B cell (primary cell): ENCODE data around the gene S100A5. TPM values are rescaled to one million over a fixed set of nuclear protein-coding genes. Genes with fewer than 3 reads are reported as not detected.

Experiments
- ATAC-seq: fragments of 200-7000 bp; cut with Tn5 transposase; one replicate; pipeline ENCODE4 v1.10.0; 2021; ENCODE audit warnings: low read depth, mild to moderate bottlenecking, moderate number of reproducible peaks, moderate library complexity
- CTCF ChIA-PET: fragments of 350-600 bp; sonication (Branson Sonifier 250); formaldehyde crosslinking; loops from one replicate; lab custom pipeline; 2021; ENCODE audit warnings: antibody characterized with exemption, inconsistent platforms; lab: Charles Lee
- POLR2A ChIA-PET: fragments of 350-600 bp; sonication (Branson Sonifier 250); formaldehyde crosslinking; loops from one replicate; lab custom pipeline; 2021; ENCODE audit warnings: antibody characterized with exemption; lab: Charles Lee
- DNase-seq: peaks from one replicate; pipeline ENCODE4 v3.0.0; 2013
- H2AFZ ChIP-seq: 2 replicates; pipeline ENCODE4 v1.6.1; 2012; ENCODE audit warnings: mild to moderate bottlenecking, low read depth, low read length; ENCODE audit not compliant: insufficient read depth, poor library complexity, severe bottlenecking
- H3K27ac ChIP-seq, 2 donors: 1 replicate in 1 of 2; 2 replicates in 1 of 2; pipeline ENCODE4 v1.5.1; 2012 to 2013; ENCODE audit warnings: low read length in 2 of 2, mild to moderate bottlenecking in 2 of 2, moderate library complexity in 1 of 2
- H3K27me3 ChIP-seq, 4 experiments: fragments of 200-600 bp in 1 of 4; sonication (generic) in 1 of 4; replicated peaks in 1 of 4; 1 replicate in 2 of 4; 2 replicates in 2 of 4; pipeline versions ENCODE4 v1.6.1 to v1.7.0; 2013 to 2016; ENCODE audit warnings: low read length in 3 of 4, mild to moderate bottlenecking in 2 of 4, mixed read lengths in 1 of 4, moderate library complexity in 1 of 4; ENCODE audit not compliant: insufficient read depth in 4 of 4, control insufficient read depth in 3 of 4; ENCODE audit errors: control extremely low read depth in 1 of 4
- H3K36me3 ChIP-seq, 2 experiments: replicated peaks in 1 of 2; 1 replicate in 1 of 2; 2 replicates in 1 of 2; pipeline versions ENCODE4 v1.6.1 to v1.7.1; 2013; ENCODE audit warnings: low read length in 1 of 2; ENCODE audit not compliant: insufficient read depth in 2 of 2, control insufficient read depth in 1 of 2; ENCODE audit errors: control extremely low read depth in 1 of 2, extremely low read depth in 1 of 2
- H3K4me1 ChIP-seq, 2 donors: fragments of 200-600 bp in 1 of 2; sonication (generic) in 1 of 2; 1 replicate in 1 of 2; 2 replicates in 1 of 2; pipeline versions ENCODE4 v1.5.1 to v1.6.1; 2013 to 2017; ENCODE audit warnings: low read length in 2 of 2; ENCODE audit not compliant: control insufficient read depth in 2 of 2, insufficient read depth in 2 of 2
- H3K4me2 ChIP-seq: replicated peaks from 2 replicates; pipeline ENCODE3; 2012; ENCODE audit warnings: mild to moderate bottlenecking, low read depth, low read length; ENCODE audit not compliant: poor library complexity, severe bottlenecking
- H3K4me3 ChIP-seq, 5 experiments: fragments of 200-600 bp in 1 of 5; sonication (generic) in 1 of 5; 1 replicate in 3 of 5; 2 replicates in 2 of 5; pipeline versions ENCODE4 v1.5.1 to v1.7.0; 2011 to 2016; ENCODE audit warnings: low read length in 4 of 5, mild to moderate bottlenecking in 4 of 5, low read depth in 2 of 5, control low read depth in 1 of 5, moderate library complexity in 1 of 5; ENCODE audit not compliant: insufficient read depth in 1 of 5; ENCODE audit errors: control extremely low read depth in 1 of 5, extremely low read depth in 1 of 5
- H3K79me2 ChIP-seq: fragments of 200-600 bp; sonication (generic); one replicate; pipeline ENCODE4 v1.6.0; 2016; ENCODE audit warnings: low read length; ENCODE audit not compliant: control insufficient read depth, insufficient read depth
- H3K9ac ChIP-seq: fragments of 200-600 bp; sonication (generic); 2 replicates; pipeline ENCODE4 v1.6.1; 2017; ENCODE audit warnings: mild to moderate bottlenecking, low read length, moderate library complexity
- H3K9me3 ChIP-seq, 3 donors: one replicate each; pipeline versions ENCODE4 v1.6.1 to v1.7.1; 2013; ENCODE audit warnings: low read length in 2 of 3; ENCODE audit not compliant: control insufficient read depth in 2 of 3, insufficient read depth in 1 of 3; ENCODE audit errors: control extremely low read depth in 1 of 3
- H4K20me1 ChIP-seq: 2 replicates; pipeline ENCODE4 v1.6.0; 2012; ENCODE audit warnings: mild to moderate bottlenecking, low read length; ENCODE audit not compliant: insufficient read depth, control insufficient read depth, poor library complexity, severe bottlenecking
- H3K27ac Mint-ChIP-seq: one replicate; pipeline ENCODE4 v1.8.0; 2021; ENCODE audit warnings: mixed read lengths
- H3K27me3 Mint-ChIP-seq: one replicate; pipeline ENCODE4 v1.8.0; 2021; ENCODE audit warnings: mixed read lengths
- H3K4me1 Mint-ChIP-seq: one replicate; pipeline ENCODE4 v1.8.0; 2021; ENCODE audit warnings: mixed read lengths
- H3K4me3 Mint-ChIP-seq: one replicate; pipeline ENCODE4 v1.8.0; 2021; ENCODE audit warnings: mixed read lengths
- H3K9me3 Mint-ChIP-seq: one replicate; pipeline ENCODE4 v1.8.0; 2022; ENCODE audit warnings: mixed read lengths; ENCODE audit not compliant: insufficient read depth
- CTCF ChIP-seq: fragments of 200-600 bp; IDR thresholded peaks from one replicate; pipeline ENCODE4 v1.8.0; 2022; ENCODE audit warnings: antibody characterized with exemption, mild to moderate bottlenecking
- EZH2 ChIP-seq: IDR thresholded peaks from 2 replicates; pipeline ENCODE4 v1.6.1; 2012; ENCODE audit warnings: borderline replicate concordance, low read depth, mild to moderate bottlenecking, moderate library complexity, low read length; ENCODE audit not compliant: insufficient read depth, poor library complexity, severe bottlenecking
- WGBS: methylation state at CpG from one replicate; pipeline ENCODE4 v1.1.5; 2013; ENCODE audit warnings: missing lambda C conversion rate; ENCODE audit not compliant: insufficient coverage; 5-methylcytosine and 5-hydroxymethylcytosine counted together
- intact Hi-C: fragments of 100-400 bp; cut with micrococcal nuclease; formaldehyde crosslinking; loops from one replicate; pipeline ENCODE4 v1.10.0; 2022
- polyA plus RNA-seq: library from polyadenylated mRNA; depleted of rRNA; stranded (reverse); fragments of >200 nt; gene quantifications from 2 replicates; pipeline ENCODE4 v1.2.3, GENCODE V29; 2012
- total RNA-seq, 2 donors: library from RNA; stranded (reverse); fragments of 120-200 nt in 1 of 2; gene quantifications; 1 replicate in 1 of 2; 2 replicates in 1 of 2; pipeline versions ENCODE4 v1.2.3 to v1.2.4, GENCODE V29; 2013 to 2022

Gene S100A5
- total and polyA plus RNA-seq, 2 donors (not counting 1 experiment from before 2014, with no cell fraction given) = 0.64 TPM; not detected in 1

- H4K20me1 ChIP-seq = no peaks in the 10 kb centered on the region
- Mint-ChIP-seq H3K9me3 (no peaks in the 10 kb centered on the region), H3K4me1 (no peaks in the 10 kb centered on the region), H3K4me3 (no peak overlapping the region), H3K27ac (no peak overlapping the region), H3K27me3 (peaks cover 10% of the 10 kb centered on the region)
- 100% methylated on average over 1 of the region's 1 CpG for WGBS
- CTCF ChIA-PET = interaction anchor here (1.6 to 1.8 kb wide), 3 partner anchors 12 to 24 kb away, joined by 6 to 12 read pairs (median 7); no protein-coding TSS in a partner anchor
- POLR2A ChIA-PET = no interaction called here
- no peak overlapping the region for H3K4me3 ChIP-seq
- ATAC-seq (no peak), DNase-seq (no peak)
- no peaks in the 10 kb centered on the region for H3K4me1 ChIP-seq
- no peak overlapping the region for H3K9ac ChIP-seq
- no peaks in the 10 kb centered on the region for H3K9me3 ChIP-seq
- no peak overlapping the region for H3K4me2 ChIP-seq
- no peak overlapping the region for H2AFZ ChIP-seq
- TF ChIP-seq CTCF (no peak), EZH2 (no peak)
- no peak overlapping the region for H3K27ac ChIP-seq
- H3K36me3 ChIP-seq = no peaks in the 10 kb centered on the region
- no peaks in the 10 kb centered on the region for H3K27me3 ChIP-seq
- intact Hi-C loops = no loop called here
- no peaks in the 10 kb centered on the region for H3K79me2 ChIP-seq
These were observed 15.6 kb upstream of the S100A5 start for GRCh38 chr1:153556348-153556747.

GRCh38 chr1:153553830-153554541 is 13.3 kb upstream of the S100A5 start:
- Histone ChIP-seq H3K36me3 (no peaks in the 10 kb centered on the region), H3K27ac (no peak overlapping the region), H3K9ac (no peak overlapping the region), H4K20me1 (no peaks in the 10 kb centered on the region), H3K9me3 (no peaks in the 10 kb centered on the region), H3K4me3 (no peak overlapping the region), H3K4me1 (no peaks in the 10 kb centered on the region), H3K27me3 (peaks cover 0 to 5% (median 0%) of the 10 kb centered on the region in 4 experiments), H3K4me2 (no peak overlapping the region), H3K79me2 (no peaks in the 10 kb centered on the region), H2AFZ (no peak overlapping the region)
- ChIA-PET CTCF (interaction anchor here (0.9 to 3.6 kb wide), 5 partner anchors 9 to 44 kb away, joined by 3 to 10 read pairs (median 4); no protein-coding TSS in a partner anchor), POLR2A (interaction anchor here (0.9 kb wide), 1 partner anchor 12 kb away, joined by 3 read pairs; no protein-coding TSS in a partner anchor)
- H3K27ac Mint-ChIP-seq = no peak overlapping the region
- no peak overlapping the region for H3K4me3 Mint-ChIP-seq
- TF ChIP-seq CTCF (no peak), EZH2 (no peak)
- WGBS = 100% methylated on average over 1 of the region's 2 CpGs
- peaks cover 16% of the 10 kb centered on the region for H3K27me3 Mint-ChIP-seq
- DNase-seq (no peak), ATAC-seq (no peak)
- intact Hi-C loops = no loop called here
- H3K9me3 Mint-ChIP-seq = no peaks in the 10 kb centered on the region
- H3K4me1 Mint-ChIP-seq = peaks cover 2% of the 10 kb centered on the region
